HG02943 (cell line): ENCODE data around the gene MRM1.
A peak's percentile ranks its signal among the peaks of the same experiment; 100 is the strongest.
"Not testable (repeated sequence)": the region's sequence is repeated elsewhere in the genome, so short reads cannot be mapped to it uniquely, and the experiment has no call there.

Source experiments
- ATAC-seq: cut with Tn5 transposase; IDR thresholded peaks from one replicate; pipeline ENCODE4 v1.9.1; 2021; ENCODE audit warnings: mild to moderate bottlenecking, low read depth, moderate library complexity; ENCODE audit not compliant: unreplicated experiment

MRM1 gene

DNA sequence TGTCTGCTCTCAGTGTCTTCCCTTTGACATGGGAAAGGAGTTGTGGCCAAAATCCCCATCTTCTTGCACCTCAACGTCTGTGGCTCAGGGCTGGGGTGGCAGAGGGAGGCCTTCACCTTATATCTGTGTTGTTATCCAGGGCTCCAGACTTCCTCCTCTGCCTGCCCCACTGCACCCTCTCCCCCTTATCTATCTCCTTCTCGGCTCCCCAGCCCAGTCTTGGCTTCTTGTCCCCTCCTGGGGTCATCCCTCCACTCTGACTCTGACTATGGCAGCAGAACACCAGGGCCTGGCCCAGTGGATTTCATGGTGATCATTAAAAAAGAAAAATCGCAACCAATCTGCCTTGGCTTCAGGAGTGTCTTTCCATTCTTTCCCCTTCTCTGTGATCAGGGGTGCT is 918 bp upstream of the MRM1 start:
- ATAC-seq: no peak

DNA sequence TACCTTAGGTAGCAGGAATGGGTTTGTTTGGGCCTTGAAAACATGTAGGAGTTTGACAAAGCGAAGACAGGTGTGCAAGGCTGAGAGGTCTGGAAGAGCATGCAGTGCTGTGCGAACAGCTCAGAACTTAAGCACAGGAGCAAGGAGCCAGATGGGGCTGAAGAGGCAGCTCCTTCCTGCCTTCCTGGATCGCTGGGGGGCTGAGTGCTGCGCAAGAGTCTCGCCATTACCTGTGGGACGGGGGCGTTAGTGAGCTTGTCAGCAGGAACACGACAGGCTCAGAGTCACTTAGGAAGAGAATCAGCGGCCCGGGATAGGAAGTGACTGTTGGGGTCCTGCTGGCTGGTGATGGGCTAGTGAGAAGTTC is 464 bp upstream of the MRM1 start:
- peak; percentile 24 for ATAC-seq

DNA sequence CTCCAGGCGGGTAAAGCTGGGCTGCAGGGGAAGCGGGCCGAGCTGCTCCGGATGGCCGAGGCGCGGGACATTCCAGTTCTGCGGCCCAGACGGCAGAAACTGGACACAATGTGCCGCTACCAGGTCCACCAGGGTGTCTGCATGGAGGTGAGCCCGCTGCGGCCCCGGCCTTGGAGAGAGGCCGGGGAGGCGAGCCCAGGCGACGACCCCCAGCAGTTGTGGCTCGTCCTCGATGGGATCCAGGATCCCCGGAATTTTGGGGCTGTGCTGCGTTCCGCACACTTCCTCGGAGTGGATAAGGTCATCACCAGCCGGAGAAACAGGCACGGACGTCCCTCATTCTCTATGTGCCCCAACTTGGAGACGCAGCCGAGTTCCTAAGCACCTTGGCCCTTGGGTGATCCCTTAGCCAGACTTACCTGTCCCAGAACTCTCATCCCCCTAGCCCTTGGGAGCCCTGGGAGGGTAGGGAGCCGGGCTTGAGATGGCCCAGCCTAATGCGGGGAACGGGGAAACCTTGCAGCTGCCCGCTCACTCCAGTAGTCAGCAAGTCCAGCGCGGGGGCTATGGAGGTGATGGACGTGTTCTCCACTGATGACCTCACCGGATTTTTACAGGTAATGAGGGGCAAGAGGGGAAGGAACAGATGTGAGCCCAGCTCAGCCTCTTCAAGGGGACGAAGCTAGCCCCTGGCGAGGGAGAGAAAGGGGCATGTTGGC is 806 bp downstream of the MRM1 start:
- ATAC-seq: no peak

DNA sequence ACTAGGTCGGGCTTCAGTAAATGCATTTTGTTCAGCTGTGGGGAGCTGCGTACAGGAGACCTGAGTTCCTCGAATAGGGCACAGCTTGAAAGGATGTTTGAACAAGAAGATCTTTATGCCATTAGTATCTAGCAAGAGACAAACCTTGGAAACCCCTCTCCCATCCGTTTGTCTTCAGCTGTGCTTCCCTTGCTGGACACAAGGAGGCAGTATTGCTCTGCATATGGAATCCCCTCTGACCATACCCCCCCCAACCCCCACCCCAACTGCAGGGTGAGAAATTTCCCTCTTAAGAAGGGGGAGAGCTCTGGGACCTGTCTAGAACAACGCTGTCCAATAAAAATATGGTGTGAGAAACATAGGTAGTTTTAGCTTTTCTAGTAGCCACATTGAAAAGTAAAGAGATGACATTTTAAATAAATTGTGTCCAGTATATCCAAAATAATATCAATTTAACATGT is 1.6 kb downstream of the MRM1 start:
- no peak for ATAC-seq

DNA sequence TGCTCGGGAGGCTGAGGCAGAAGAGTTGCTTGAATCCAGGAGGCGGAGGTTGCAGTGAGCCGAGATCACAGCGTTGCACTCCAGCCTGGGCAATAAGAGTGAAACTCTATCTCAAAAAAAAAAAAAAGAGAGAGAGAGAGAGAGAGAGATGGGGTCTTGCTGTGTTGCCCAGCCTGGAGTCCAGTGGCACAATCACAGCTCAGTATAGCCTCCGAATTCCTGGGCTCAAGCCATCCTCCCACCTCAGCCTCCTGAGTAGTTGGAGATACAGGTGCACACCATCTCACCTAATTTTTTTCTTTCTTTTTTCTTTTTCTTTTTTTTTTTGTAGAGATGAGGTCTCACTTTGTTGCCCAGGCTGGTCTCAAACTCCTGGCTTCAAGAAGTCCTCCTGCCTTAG is 3.6 kb downstream of the MRM1 start:
- ATAC-seq: not testable (repeated sequence)

DNA sequence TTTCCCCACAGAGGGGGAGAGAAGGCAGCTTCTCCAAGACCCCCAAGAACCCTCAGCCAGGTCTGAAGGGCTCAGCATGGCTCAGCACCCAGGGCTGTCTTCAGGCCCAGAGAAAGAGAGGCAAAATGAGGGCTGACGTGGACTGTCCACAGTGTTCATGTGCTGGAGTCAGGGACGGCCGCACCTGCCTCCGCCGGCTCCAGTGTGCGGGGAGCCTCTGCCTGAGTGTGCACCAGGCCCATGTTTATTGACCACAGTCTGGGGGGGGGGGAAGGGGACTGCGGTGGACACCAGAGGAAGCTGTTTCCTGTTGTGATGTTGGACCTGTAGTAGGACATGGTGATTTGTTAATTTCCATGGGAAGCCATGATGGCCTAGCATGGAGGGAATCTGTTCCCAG is 6.9 kb downstream of the MRM1 start:
- no peak for ATAC-seq

DNA sequence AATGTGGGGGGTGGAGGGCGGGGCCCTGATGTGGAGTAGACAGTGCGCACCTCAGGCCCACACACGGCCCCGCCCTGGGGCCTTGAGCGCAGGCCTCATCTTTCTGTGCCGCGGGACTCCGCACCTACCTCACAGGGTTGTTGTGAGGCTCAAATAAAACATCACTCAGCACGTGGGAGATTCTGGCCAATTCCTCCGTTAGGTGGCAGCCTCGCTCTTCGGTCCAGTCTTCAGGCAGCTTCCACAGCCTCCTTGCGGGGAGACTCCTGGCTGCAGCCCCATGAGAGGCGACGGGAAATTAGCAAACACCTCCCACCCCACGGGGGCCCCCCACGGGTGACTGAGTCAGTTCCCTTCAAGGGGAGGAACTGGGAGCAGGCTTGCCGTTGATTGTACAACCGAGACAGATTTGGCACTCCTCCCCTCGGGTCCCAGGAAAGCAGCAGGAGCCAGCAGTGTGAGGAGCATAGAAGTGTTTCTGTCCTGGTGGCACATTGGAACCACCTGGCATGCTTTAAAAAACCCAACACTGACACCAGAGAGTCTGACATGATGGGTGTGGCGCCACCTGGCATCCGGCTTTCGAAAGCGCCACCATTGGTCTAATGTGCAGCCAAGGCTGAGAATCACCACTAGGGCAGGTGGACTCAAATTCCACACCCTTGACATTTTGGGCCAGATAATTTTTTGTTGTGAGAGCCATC is 7.6 kb downstream of the MRM1 start:
- ATAC-seq: no peak

DNA sequence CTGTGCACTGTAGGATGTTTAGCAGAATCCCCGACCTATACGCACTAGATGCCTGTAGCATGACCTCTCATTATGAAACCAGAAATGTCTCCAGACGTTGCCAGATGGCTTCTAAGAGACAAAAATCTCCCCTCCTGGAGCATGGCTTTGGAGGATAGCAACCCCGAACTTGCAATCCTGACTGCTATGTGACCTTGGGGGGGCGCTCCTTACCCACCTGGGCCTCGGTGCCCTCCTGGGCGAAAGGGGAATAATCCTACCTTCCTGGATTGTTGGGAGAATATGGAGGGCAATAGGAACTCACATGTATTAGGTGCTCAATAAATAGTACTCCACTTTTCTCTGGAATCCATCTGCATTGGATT is 8.1 kb downstream of the MRM1 start:
- no peak for ATAC-seq

DNA sequence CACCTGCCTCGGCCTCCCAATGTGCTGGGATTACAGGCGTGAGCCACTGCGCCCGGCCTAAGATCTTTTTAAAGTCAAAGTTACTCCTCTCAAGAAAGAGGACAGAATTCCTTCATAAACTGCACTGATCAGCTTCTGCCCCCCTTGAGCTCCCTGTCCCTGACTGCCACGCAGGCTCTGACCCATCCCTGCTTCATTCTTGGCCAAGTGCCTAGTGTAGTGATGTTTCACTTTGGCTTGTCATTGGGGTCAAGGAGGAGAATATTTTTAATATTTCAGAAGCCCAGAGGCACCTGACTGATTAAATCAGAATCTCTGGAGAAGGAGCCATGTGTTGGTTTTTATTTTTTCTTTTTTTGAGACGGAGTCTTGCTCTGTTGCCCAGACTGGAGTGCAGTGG is 9.1 kb downstream of the MRM1 start:
- no peak for ATAC-seq

DNA sequence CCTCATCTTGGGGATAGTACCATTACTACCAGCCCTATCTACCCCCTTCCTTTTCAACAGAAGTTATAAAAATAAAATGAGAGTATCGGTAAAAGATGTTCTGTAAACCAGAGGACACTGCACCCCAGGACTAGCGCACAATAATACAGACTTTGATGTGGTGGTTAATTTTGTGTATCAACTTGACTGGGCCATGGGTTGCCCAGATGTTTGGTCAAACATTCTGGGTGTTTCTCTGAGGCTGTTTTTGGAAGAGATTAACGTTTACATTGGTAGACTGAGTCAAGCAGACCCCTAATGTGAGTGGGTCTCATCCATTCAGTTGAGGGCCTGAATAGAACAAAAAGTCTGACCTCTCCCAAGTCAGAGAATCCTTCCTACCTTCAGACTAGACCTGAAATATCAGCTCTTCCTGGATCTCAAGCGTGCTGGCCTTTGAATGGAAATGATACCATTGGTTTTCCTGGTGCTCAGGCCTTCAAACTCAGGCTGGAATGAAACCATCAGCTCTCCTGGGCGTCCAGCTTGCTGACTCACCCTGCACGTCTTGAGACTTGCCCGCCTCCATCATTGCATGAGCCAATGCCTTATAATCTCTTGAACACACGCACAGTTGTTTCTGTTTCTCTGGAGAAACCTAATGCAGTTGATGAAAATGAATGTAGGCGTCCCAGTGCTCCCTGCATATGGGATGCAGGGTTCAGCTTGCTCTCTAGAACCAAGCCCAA is 10.1 kb downstream of the MRM1 start:
- no peak for ATAC-seq

DNA sequence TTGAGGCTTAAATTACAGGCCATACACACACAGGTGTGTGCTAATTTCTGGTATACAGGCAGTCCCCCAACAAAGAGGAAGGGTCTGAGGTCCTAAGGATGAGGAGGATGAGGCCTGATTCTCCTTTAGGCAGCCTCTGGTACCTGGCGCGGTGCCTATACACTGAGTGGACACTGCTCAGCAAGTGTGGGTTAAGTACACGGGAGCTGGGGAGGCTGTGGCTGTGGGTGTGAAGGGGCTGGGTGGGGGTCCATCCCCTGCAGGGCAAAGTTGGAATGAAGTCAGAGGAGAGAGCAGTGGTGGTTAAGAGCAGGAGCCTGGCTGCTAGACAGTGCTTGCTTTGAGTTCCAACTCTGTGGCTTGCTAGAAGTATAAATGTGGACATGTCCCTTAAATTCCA is 10.9 kb downstream of the MRM1 start:
- ATAC-seq: no peak

DNA sequence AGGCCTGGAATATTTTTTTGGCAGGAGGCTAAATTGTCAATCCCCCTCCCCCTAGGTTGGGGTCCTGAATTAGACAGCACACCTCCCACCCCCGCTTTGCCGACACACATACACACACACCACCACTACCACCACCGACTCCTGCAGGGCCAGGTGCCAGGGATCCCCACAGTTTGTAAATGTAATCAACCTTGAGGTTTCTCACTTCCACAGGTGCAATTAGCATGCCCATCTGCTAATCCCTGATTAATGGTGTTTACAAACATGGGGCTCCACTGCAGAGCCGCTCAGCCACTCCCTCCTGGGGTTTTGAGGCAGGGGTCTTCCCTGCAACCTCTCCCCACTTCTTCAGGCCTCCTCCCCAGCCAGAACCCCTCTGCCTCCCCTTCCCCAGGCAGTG is 11.8 kb downstream of the MRM1 start:
- ATAC-seq: no peak

DNA sequence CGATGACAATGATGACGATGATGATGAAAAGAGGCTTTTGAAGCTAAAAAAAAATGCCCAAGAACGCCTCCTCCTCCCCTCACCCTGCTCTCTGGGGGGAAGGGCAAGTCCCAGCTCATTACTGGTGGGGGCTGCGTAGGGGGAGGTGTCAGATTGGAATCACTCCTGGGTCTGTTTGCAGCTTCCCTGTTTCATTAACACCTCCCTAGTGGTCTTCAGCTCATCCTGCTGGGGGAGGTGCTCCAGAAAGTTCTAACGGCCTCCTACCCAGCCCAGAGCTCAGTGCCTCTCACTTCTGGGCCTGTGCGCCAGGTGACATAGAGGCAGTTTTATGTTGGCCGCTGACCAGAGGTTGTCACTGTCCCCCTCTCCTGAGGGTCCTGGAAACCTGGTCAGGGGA is 12.7 kb downstream of the MRM1 start:
- ATAC-seq: no peak

DNA sequence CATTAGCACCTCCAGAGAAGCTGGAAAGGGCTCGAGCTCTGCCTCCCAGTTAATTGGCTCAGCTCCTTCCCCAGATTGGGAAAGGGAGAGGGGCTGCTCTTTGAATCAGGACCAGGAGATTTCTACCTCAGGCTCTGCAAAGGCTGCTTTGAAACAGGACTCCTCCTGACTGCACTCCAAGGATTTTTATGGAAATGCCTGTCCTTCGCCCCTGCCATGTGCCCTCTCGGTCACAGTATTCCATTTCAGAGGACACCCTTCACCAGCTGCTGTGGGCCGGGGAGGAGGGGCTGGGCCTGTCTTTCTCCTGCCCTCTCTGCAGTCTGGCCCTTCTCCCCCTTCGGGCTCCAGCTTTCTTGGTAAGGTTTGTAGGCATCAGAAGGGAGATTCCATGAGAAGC is 13.6 kb downstream of the MRM1 start:
- ATAC-seq: no peak

DNA sequence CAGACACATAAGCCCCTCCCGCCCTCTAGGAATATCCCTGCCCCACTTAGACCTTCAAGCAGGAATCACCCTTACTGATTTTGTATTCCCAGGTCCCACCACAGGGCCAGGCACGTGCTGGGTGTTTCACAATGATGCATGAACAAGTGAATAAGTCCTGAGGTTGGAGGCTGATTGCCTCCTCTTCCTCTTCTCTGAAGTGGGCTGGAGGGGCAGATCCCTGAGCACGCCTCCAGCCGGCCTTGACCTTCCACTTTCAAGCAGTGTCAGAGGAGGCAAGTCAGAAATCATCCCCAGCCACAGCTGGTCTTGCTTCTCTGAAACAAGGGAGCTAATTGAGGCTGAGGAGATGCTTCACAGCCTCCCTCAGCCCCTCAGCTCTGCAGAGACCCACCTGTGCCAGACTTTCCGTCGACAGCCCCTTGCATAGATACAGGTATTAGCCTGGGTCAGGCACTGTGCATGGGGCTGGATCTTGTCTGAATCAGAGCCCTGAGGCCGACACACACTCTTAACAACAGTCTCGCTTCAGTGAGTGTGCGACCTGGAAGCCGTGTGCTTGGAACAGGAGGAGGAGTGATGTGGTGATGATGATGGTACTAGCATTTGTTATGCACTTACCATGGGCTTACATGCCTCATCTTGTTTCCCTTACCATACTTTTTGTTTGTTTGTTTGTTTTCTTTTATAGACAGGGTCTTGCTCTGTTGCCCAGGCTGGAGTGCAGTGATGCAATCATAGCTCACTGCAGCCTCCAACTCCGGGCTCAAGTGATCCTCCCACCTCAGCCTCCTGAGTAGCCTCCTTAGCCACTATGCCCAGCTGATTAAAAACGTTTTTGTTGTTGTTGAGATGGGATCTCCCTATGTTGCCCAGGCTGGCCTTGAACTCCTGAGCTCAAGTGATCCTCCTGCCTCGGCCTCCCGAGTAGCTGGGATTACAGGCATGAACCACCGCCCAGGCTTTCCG is 15.0 kb downstream of the MRM1 start:
- ATAC-seq: no peak

DNA sequence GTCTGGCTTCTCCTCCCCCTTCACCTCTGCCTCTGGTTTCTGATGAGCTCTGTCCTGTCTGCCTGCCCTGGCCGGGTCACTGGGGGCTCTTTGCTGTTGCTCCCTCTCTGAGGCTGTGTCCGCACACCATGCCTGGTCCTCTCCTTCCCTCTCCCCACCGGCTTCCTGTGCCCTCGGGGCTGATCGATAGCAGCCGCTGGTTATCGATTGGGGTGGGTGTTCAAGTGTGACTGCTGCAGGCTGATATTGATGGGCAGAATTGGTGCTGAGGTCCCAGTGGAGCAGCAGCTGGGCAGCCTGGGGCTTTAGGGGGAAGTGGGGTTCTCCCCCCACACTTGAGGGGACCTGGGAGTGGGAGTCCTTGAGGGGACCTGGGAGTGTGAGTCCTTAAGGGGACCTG is 16.4 kb downstream of the MRM1 start:
- ATAC-seq: no peak

DNA sequence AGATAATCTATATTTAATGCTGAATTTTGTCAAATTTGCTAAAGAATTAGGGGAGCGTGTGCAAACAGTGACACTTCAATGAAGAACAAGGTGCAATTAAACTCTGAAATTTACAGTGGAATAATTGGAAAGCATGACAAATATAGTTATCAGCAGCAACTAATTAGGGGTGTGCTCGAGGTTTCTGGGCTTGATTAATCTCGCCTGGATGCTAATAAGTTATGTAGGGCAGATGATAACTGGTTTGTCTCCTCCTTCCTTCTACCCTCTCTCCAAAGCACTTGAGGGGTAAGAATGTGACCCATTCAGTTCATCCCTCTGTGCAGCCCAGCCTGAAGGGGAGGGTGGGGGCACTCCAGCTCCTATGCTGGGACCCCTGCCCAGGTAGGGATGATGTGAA is 21.9 kb downstream of the MRM1 start:
- no peak for ATAC-seq

DNA sequence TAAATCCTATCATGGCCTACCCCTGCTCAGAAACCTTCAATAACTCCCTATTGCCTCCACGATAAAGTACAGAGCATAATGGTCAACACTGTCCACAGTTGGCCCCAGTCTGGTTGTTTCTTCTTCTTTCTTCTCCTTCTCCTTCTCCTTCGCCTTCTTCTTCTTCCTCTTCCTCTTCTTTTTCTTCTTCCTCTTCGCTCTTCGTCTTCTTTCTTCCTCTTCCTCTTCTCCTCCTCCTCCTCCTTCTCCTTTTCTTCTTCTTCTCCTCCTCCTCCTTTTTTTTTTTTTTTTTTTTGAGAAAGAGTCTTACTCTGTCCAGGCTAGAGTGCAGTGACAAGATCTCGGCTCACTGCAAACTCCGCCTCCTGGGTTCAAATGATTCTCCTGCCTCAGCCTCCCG is 23.8 kb downstream of the MRM1 start:
- ATAC-seq: no peak

DNA sequence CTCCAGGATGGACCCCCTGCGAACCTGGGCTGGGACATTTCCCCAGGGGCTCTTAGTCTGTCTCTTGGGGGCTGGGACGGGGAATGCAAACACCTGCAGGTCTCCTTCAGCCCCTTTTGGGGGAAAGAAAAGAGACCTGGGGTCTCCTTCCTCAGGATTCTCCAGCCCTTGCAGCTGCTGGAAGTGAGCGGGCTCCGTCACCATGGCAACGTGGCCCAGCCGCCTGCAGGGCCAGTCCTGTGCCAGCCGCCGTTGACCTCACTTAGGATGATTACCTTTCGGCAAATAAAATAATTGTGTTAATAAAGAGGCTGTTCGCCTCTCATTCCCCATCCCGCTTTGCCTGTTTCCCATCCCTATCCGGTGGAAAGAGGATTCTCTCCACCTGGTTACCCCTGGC is 25.7 kb downstream of the MRM1 start:
- no peak for ATAC-seq

DNA sequence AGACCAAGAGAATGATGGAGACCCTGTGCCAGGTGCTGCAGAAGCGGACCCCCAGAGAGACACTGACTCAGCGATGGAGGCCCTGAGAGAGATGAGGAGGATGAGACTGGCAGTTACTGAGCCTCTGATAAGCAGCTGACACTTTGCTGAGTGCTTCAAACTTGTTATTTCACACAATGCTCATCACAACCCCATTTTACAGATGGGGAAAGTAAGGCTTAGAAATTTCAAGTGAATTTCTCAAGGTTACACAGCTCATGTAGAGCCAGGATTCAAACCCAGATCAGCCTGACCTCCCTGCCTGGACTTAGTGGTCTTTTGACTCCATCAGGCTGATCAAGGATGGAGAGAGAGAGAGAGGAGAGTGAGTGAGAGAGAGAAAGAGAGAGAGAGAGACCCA is 27.2 kb downstream of the MRM1 start:
- no peak for ATAC-seq
